Calu3 (cell line): Measurements from ENCODE around the gene CES1. TPM values are rescaled to one million over a fixed set of nuclear protein-coding genes. Genes with fewer than 3 reads are reported as not detected.
"Not testable (repeated sequence)": the region's sequence is repeated elsewhere in the genome, so short reads cannot be mapped to it uniquely, and the experiment has no call there.

Experiments
- BruUV-seq: library from RNA; stranded (reverse); fragments of 400-500 nt; replicated peaks from 2 replicates; lab custom pipeline; 2021; lab: Mats Ljungman, UMichigan
- CTCF ChIA-PET: fragments of 300-600 bp; sonication (Branson Sonifier 250); formaldehyde crosslinking; loops from one replicate; lab custom pipeline; 2022; ENCODE audit warnings: antibody characterized with exemption; lab: Charles Lee
- DNase-seq: peaks from one replicate; pipeline ENCODE4 v3.0.0; 2022
- H3K27ac Mint-ChIP-seq: one replicate; pipeline ENCODE4 v1.8.0; 2022; ENCODE audit warnings: mixed read lengths; ENCODE audit not compliant: unreplicated experiment
- H3K27me3 Mint-ChIP-seq: one replicate; pipeline ENCODE4 v1.8.0; 2022; ENCODE audit warnings: mixed read lengths; ENCODE audit not compliant: unreplicated experiment
- H3K36me3 Mint-ChIP-seq: one replicate; pipeline ENCODE4 v1.8.0; 2022; ENCODE audit warnings: mild to moderate bottlenecking, moderate library complexity, mixed read lengths; ENCODE audit not compliant: insufficient read depth, unreplicated experiment
- H3K4me1 Mint-ChIP-seq: one replicate; pipeline ENCODE4 v1.8.0; 2022; ENCODE audit warnings: mild to moderate bottlenecking, low read depth, mixed read lengths; ENCODE audit not compliant: unreplicated experiment
- H3K4me3 Mint-ChIP-seq: one replicate; pipeline ENCODE4 v1.8.0; 2022; ENCODE audit warnings: mild to moderate bottlenecking, low read depth, moderate library complexity, mixed read lengths; ENCODE audit not compliant: unreplicated experiment
- H3K9me3 Mint-ChIP-seq: one replicate; pipeline ENCODE4 v1.8.0; 2022; ENCODE audit warnings: low read depth, mixed read lengths; ENCODE audit not compliant: unreplicated experiment
- CTCF ChIP-seq: fragments of 200-600 bp; IDR thresholded peaks from one replicate; pipeline ENCODE4 v1.8.0; 2022; ENCODE audit warnings: antibody characterized with exemption; ENCODE audit not compliant: unreplicated experiment
- intact Hi-C: fragments of 100-400 bp; cut with micrococcal nuclease; formaldehyde crosslinking; loops from one replicate; pipeline ENCODE4 v1.10.0; 2022; ENCODE audit not compliant: unreplicated experiment
- total RNA-seq: library from RNA; stranded (reverse); gene quantifications from 2 replicates; pipeline ENCODE4 v1.2.3, GENCODE V29; 2022

CES1 gene
- total RNA-seq, 1 experiment from 2014 or later, result 0.78 TPM

- H3K36me3 Mint-ChIP-seq, result no peaks in the 10 kb centered on the region
- CTCF ChIA-PET, result interaction anchor here (0.6 kb wide), 1 partner anchor 131 kb away, joined by 3 read pairs; no protein-coding TSS in a partner anchor
- no peak overlapping the region for H3K27ac Mint-ChIP-seq
- peaks cover 63% of the 10 kb centered on the region for H3K27me3 Mint-ChIP-seq
- no TSS peak for BruUV-seq
- DNase-seq, result no peak
- H3K4me1 Mint-ChIP-seq, result no peaks in the 10 kb centered on the region
- intact Hi-C loops, result no loop called here
- H3K4me3 Mint-ChIP-seq, result no peak overlapping the region
- no peaks in the 10 kb centered on the region for H3K9me3 Mint-ChIP-seq
- TF ChIP-seq CTCF, result no peak
Measured at GRCh38 chr16:55836158-55836611, 3.3 kb upstream of the CES1 start.

GRCh38 chr16:55835581-55835980 lies 2.7 kb upstream of the CES1 start:
- no peak overlapping the region for H3K27ac Mint-ChIP-seq
- no peaks in the 10 kb centered on the region for H3K9me3 Mint-ChIP-seq
- DNase-seq, result no peak
- BruUV-seq, result no TSS peak
- peaks cover 63% of the 10 kb centered on the region for H3K27me3 Mint-ChIP-seq
- no peak overlapping the region for H3K4me3 Mint-ChIP-seq
- no peaks in the 10 kb centered on the region for H3K36me3 Mint-ChIP-seq
- CTCF ChIA-PET, result no interaction called here
- no peaks in the 10 kb centered on the region for H3K4me1 Mint-ChIP-seq
- intact Hi-C loops, result no loop called here
- TF ChIP-seq CTCF, result no peak

GRCh38 chr16:55835173-55835572 lies 2.3 kb upstream of the CES1 start:
- intact Hi-C loops, H3K4me1 Mint-ChIP-seq, H3K36me3 Mint-ChIP-seq, CTCF ChIA-PET, DNase-seq, H3K27ac Mint-ChIP-seq, H3K9me3 Mint-ChIP-seq, BruUV-seq, H3K4me3 Mint-ChIP-seq: not testable (repeated sequence)
- H3K27me3 Mint-ChIP-seq, result peaks cover 63% of the 10 kb centered on the region

GRCh38 chr16:55834049-55834448 lies 1.2 kb upstream of the CES1 start:
- intact Hi-C loops, result no loop called here
- Mint-ChIP-seq H3K36me3 (no peaks in the 10 kb centered on the region), H3K4me3 (no peak overlapping the region), H3K9me3 (no peaks in the 10 kb centered on the region), H3K27me3 (peaks cover 64% of the 10 kb centered on the region), H3K27ac (no peak overlapping the region), H3K4me1 (no peaks in the 10 kb centered on the region)
- DNase-seq, result no peak
- CTCF ChIA-PET, result no interaction called here
- no peak for TF ChIP-seq CTCF
- BruUV-seq, result no TSS peak

GRCh38 chr16:55832425-55832772 lies 497 bp downstream of the CES1 start:
- intact Hi-C loops, result no loop called here
- no TSS peak for BruUV-seq
- TF ChIP-seq CTCF, result no peak
- Mint-ChIP-seq H3K4me1 (no peaks in the 10 kb centered on the region), H3K27me3 (peaks cover 78% of the 10 kb centered on the region), H3K36me3 (no peaks in the 10 kb centered on the region), H3K9me3 (no peaks in the 10 kb centered on the region), H3K4me3 (no peak overlapping the region), H3K27ac (no peak overlapping the region)
- CTCF ChIA-PET, result interaction anchor here (0.6 kb wide), 2 partner anchors 186 to 248 kb away, joined by 3 to 14 read pairs; no protein-coding TSS in a partner anchor
- DNase-seq, result no peak
